ENCODE data around the gene FTSJ1. TPM values are rescaled to one million over a fixed set of nuclear protein-coding genes. Genes with fewer than 3 reads are reported as not detected.

Gene FTSJ1
- total RNA-seq, 1 experiment from 2014 or later, result 175 TPM

DNA sequence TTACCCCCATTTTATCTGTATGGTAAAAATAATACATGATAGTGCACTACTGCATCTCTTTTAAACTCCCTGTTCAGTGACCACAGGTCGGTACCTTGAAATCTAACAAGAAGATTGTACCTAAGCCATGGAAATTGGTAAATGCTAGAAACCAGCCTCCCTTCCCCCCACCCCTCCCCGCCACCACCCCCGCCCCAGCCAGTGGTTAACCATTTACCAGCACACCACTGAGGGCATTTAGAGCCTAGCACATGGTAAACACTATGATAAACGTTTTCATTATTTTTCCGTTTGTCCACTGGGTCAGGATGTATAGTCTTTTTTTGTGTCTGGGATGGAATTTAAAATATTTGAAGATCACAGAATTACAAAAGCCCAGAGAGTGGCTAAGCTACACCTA lies 703 bp upstream of the FTSJ1 start:
- H3K9ac ChIP-seq (ENCODE audit: low read length), result peak overlapping the region; percentile 100
- CTCF ChIA-PET, result no interaction called here
- POLR2A ChIA-PET (ENCODE audit: unreplicated experiment), result no interaction called here

DNA sequence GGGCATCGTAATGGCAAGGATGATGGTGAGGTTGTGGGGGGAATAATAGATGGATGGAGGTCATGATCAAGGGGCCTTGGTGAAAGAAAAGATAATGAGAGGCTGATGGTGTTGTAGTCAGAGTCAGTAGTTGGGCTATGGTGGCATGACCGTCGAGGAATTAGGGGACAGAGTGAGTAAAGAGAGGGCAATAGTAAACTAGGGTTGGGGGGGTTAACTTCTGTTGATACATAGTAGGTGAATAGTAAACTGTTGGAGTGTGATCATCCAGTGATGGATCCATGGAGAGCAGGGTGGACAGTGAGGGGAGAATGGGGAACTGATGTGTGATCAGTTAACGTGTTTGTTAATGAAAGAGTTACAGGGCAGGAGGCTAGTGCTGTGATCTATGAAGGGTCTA lies 920 bp downstream of the FTSJ1 start:
- Histone ChIP-seq H3K9me2 (replicated peaks; ENCODE audit: low read length) (no peaks in the 10 kb centered on the region), H3K9me3 (ENCODE audit: low read length) (no peaks in the 10 kb centered on the region), H3F3A (ENCODE audit: low read length, unreplicated experiment) (no peaks in the 10 kb centered on the region), H3K79me2 (ENCODE audit: low read length) (peaks cover 65% of the 10 kb centered on the region), H3K4me3 (ENCODE audit: low read length) (peak overlapping the region; percentile 91), H3K27me3 (ENCODE audit: low read length) (no peaks in the 10 kb centered on the region), H3K9ac (ENCODE audit: low read length) (peak overlapping the region; percentile 100), H3K36me3 (ENCODE audit: low read depth, low read length) (peaks cover 7% of the 10 kb centered on the region), H3K4me1 (ENCODE audit: insufficient read depth, low read length) (peaks cover 19% of the 10 kb centered on the region), H4K20me1 (ENCODE audit: low read length) (peaks cover 10% of the 10 kb centered on the region; the same call in 1 of the 2 replicates), H2AFZ (ENCODE audit: low read length) (no peak overlapping the region), H3K4me2 (ENCODE audit: low read length) (peak overlapping the region; percentile 100), H3K27ac (ENCODE audit: low read length) (peak overlapping the region; percentile 87)
- ATAC-seq (no peak), DNase-seq (no peak)
- BruUV-seq (replicated peaks), result no TSS peak
- CTCF ChIA-PET, result no interaction called here
- intact Hi-C loops (cut with micrococcal nuclease), result loop anchor here (5.0 kb wide), 1 partner anchor 120 kb away; the partner anchor contains the start of gene WDR13
- POLR2A ChIA-PET (ENCODE audit: unreplicated experiment), result no interaction called here
- TF ChIP-seq EZH2 (IDR thresholded peaks at IDR 0.05; ENCODE audit: low read length, unreplicated experiment) (no peak), EZH2phosphoT487 (IDR thresholded peaks at IDR 0.05; ENCODE audit: borderline replicate concordance, low read length) (no peak)
- TF ChIP-seq, protein P1, sequence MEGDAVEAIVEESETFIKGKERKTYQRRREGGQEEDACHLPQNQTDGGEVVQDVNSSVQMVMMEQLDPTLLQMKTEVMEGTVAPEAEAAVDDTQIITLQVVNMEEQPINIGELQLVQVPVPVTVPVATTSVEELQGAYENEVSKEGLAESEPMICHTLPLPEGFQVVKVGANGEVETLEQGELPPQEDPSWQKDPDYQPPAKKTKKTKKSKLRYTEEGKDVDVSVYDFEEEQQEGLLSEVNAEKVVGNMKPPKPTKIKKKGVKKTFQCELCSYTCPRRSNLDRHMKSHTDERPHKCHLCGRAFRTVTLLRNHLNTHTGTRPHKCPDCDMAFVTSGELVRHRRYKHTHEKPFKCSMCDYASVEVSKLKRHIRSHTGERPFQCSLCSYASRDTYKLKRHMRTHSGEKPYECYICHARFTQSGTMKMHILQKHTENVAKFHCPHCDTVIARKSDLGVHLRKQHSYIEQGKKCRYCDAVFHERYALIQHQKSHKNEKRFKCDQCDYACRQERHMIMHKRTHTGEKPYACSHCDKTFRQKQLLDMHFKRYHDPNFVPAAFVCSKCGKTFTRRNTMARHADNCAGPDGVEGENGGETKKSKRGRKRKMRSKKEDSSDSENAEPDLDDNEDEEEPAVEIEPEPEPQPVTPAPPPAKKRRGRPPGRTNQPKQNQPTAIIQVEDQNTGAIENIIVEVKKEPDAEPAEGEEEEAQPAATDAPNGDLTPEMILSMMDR (conservative IDR thresholded peaks at IDR 0.05; ENCODE audit: low read depth, low read length), result no peak

More for the DNA sequence above, 703 bp upstream of the FTSJ1 start:
- Histone ChIP-seq H3K4me3 (ENCODE audit: low read length) (peak overlapping the region; percentile 91), H3K79me2 (ENCODE audit: low read length) (peaks cover 55% of the 10 kb centered on the region), H3K4me2 (ENCODE audit: low read length) (peak overlapping the region; percentile 100), H3K27ac (ENCODE audit: low read length) (peak overlapping the region; percentile 87), H3K9me2 (replicated peaks; ENCODE audit: low read length) (no peaks in the 10 kb centered on the region), H3K9me3 (ENCODE audit: low read length) (no peaks in the 10 kb centered on the region), H4K20me1 (ENCODE audit: low read length) (peaks cover 10% of the 10 kb centered on the region; the same call in 1 of the 2 replicates), H3K4me1 (ENCODE audit: insufficient read depth, low read length) (peaks cover 19% of the 10 kb centered on the region), H2AFZ (ENCODE audit: low read length) (peak overlapping the region; percentile 97), H3K27me3 (ENCODE audit: low read length) (no peaks in the 10 kb centered on the region), H3K36me3 (ENCODE audit: low read depth, low read length) (peaks cover under 1% of the 10 kb centered on the region; the same call in 1 of the 2 replicates), H3F3A (ENCODE audit: low read length, unreplicated experiment) (no peaks in the 10 kb centered on the region)
- ATAC-seq (no peak; the same call in 1 of the 2 replicates), DNase-seq (no peak)
- intact Hi-C loops (cut with micrococcal nuclease), result loop anchor here (2.0 to 5.0 kb wide), 2 partner anchors 16 to 122 kb away; partner anchors contain the start of gene WDR13
- BruUV-seq (replicated peaks), result no TSS peak
- no peak for TF ChIP-seq EZH2 (IDR thresholded peaks at IDR 0.05; ENCODE audit: low read length, unreplicated experiment)
- TF ChIP-seq EZH2phosphoT487 (IDR thresholded peaks at IDR 0.05; ENCODE audit: borderline replicate concordance, low read length), result no peak
- TF ChIP-seq, protein P1 (conservative IDR thresholded peaks at IDR 0.05; ENCODE audit: low read depth, low read length), result no peak

DNA sequence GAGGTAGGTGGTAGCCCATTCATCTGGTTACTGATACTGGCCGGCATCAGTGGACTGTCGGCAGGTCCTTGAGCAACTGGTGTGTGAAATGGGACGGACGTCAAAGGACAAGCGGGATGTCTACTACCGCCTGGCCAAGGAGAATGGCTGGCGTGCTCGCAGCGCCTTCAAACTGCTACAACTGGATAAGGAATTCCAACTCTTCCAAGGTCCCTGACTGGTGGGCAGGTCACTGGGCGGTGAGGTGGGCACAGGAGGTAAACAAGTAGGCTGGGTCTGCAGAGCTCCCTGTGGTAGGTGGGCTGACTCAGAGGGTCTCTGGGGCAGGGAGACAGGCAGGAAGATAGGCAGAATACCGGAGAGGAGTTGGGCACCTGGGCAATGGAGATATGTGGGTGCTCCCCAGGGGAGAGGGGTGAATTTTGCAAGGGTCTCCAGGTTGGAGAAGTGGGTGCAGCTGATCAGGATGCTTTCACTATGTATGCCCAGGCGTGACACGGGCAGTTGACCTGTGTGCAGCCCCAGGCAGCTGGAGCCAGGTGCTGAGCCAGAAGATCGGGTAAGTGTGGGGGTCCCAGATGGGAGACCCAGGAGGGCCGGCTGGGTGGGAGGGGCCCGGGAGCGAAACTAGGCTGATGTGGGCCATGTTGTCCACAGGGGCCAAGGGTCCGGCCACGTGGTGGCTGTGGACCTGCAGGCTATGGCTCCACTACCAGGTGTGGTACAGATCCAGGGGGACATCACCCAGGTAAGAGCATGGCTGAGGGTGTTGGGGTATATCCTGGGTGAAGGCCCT lies 2.2 kb downstream of the FTSJ1 start:
- no peaks in the 10 kb centered on the region for H3K9me3 ChIP-seq (ENCODE audit: low read length)
- no peaks in the 10 kb centered on the region for H3K9me2 ChIP-seq (replicated peaks; ENCODE audit: low read length)
- CTCF ChIA-PET, result no interaction called here
- H3K9ac ChIP-seq (ENCODE audit: low read length), result no peak overlapping the region
- peaks cover 10% of the 10 kb centered on the region; the same call in 1 of the 2 replicates for H4K20me1 ChIP-seq (ENCODE audit: low read length)
- ATAC-seq (no peak), DNase-seq (no peak)
- no peak overlapping the region for H3K27ac ChIP-seq (ENCODE audit: low read length)
- no peak overlapping the region for H2AFZ ChIP-seq (ENCODE audit: low read length)
- POLR2A ChIA-PET (ENCODE audit: unreplicated experiment), result no interaction called here
- peaks cover 19% of the 10 kb centered on the region for H3K4me1 ChIP-seq (ENCODE audit: insufficient read depth, low read length)
- H3F3A ChIP-seq (ENCODE audit: low read length, unreplicated experiment), result no peaks in the 10 kb centered on the region
- BruUV-seq (replicated peaks), result no TSS peak
- TF ChIP-seq EZH2phosphoT487 (IDR thresholded peaks at IDR 0.05; ENCODE audit: borderline replicate concordance, low read length) (no peak), EZH2 (IDR thresholded peaks at IDR 0.05; ENCODE audit: low read length, unreplicated experiment) (no peak)
- TF ChIP-seq, protein P1 (conservative IDR thresholded peaks at IDR 0.05; ENCODE audit: low read depth, low read length), result no peak
- H3K4me3 ChIP-seq (ENCODE audit: low read length), result peak overlapping the region; percentile 91; the same call in 1 of the 2 replicates
- intact Hi-C loops (cut with micrococcal nuclease), result loop anchor here (5.0 kb wide), 1 partner anchor 119 kb away; the partner anchor contains the start of gene WDR13
- H3K79me2 ChIP-seq (ENCODE audit: low read length), result peaks cover 65% of the 10 kb centered on the region
- peak overlapping the region; percentile 100 for H3K4me2 ChIP-seq (ENCODE audit: low read length)
- peaks cover 19% of the 10 kb centered on the region for H3K36me3 ChIP-seq (ENCODE audit: low read depth, low read length)
- H3K27me3 ChIP-seq (ENCODE audit: low read length), result no peaks in the 10 kb centered on the region

All from PC-3 (cell line).